Ascending aorta (tissue), 2 donors: ENCODE measurements around the gene AGRP. TPM values are rescaled to one million over a fixed set of nuclear protein-coding genes. Genes with fewer than 3 reads are reported as not detected.

Experiments
- DNase-seq, 2 donors: peaks; one replicate each; pipeline ENCODE4 v3.0.0-alpha.2; 2019; ENCODE audit warnings: low spot score in 2 of 2
- H3K27ac ChIP-seq, 2 donors: fragments of 200-600 bp; sonication (generic); one replicate each; pipeline ENCODE4 v1.5.1; 2016 to 2017; ENCODE audit warnings: mild to moderate bottlenecking in 1 of 2
- H3K27me3 ChIP-seq: fragments of 200-600 bp; sonication (generic); one replicate; pipeline ENCODE4 v1.5.1; 2017
- H3K36me3 ChIP-seq, 2 donors: fragments of 200-600 bp; sonication (generic); one replicate each; pipeline ENCODE4 v1.5.1; 2016
- H3K4me1 ChIP-seq, 2 donors: fragments of 200-600 bp; sonication (generic); one replicate each; pipeline ENCODE4 v1.5.1; 2016 to 2017; ENCODE audit warnings: mild to moderate bottlenecking in 1 of 2
- H3K4me3 ChIP-seq, 2 donors: fragments of 200-600 bp; sonication (generic); one replicate each; pipeline ENCODE4 v1.5.1; 2016 to 2017; ENCODE audit warnings: mild to moderate bottlenecking in 1 of 2
- H3K9me3 ChIP-seq, 2 donors: fragments of 200-600 bp; sonication (generic); one replicate each; pipeline ENCODE4 v1.5.1; 2016
- CTCF ChIP-seq, 3 experiments: fragments of 200-600 bp in 2 of 3; fragments of 450-650 bp in 1 of 3; sonication (generic) in 2 of 3; IDR thresholded peaks; one replicate each; pipeline ENCODE4 v1.5.1; 2016 to 2019; ENCODE audit warnings: antibody characterized with exemption in 3 of 3, mild to moderate bottlenecking in 1 of 3, moderate library complexity in 1 of 3
- intact Hi-C: fragments of 100-400 bp; cut with DNase I; formaldehyde crosslinking; loops from one replicate; pipeline ENCODE4 v1.15.1; 2023
- total RNA-seq: library from RNA; depleted of rRNA; stranded (reverse); fragments of >200 nt; gene quantifications from one replicate; pipeline ENCODE4 v1.1.0, GENCODE V29; 2016

Gene AGRP
- total RNA-seq, 1 donor from 2014 or later: not detected

- TF ChIP-seq CTCF (IDR thresholded peaks at IDR 0.05): no peak
- no peak for DNase-seq
- H3K27me3 ChIP-seq: no peaks in the 10 kb centered on the region
- no peaks in the 10 kb centered on the region for H3K4me1 ChIP-seq
- no peak overlapping the region for H3K27ac ChIP-seq
- H3K9me3 ChIP-seq: no peaks in the 10 kb centered on the region
- no peak overlapping the region for H3K4me3 ChIP-seq
- intact Hi-C loops: no loop called here
- H3K36me3 ChIP-seq: no peaks in the 10 kb centered on the region
These were observed 25.7 kb upstream of the AGRP start for GRCh38 chr16:67509016-67509415.

- intact Hi-C loops: no loop called here
- no peak overlapping the region for H3K4me3 ChIP-seq
- no peaks in the 10 kb centered on the region for H3K27me3 ChIP-seq
- H3K36me3 ChIP-seq: no peaks in the 10 kb centered on the region
- DNase-seq: no peak
- H3K4me1 ChIP-seq: no peaks in the 10 kb centered on the region
- no peak overlapping the region for H3K27ac ChIP-seq
- TF ChIP-seq CTCF (IDR thresholded peaks at IDR 0.05): no peak
- H3K9me3 ChIP-seq: no peaks in the 10 kb centered on the region
These were observed 23.1 kb upstream of the AGRP start for GRCh38 chr16:67506468-67506867.

DNA sequence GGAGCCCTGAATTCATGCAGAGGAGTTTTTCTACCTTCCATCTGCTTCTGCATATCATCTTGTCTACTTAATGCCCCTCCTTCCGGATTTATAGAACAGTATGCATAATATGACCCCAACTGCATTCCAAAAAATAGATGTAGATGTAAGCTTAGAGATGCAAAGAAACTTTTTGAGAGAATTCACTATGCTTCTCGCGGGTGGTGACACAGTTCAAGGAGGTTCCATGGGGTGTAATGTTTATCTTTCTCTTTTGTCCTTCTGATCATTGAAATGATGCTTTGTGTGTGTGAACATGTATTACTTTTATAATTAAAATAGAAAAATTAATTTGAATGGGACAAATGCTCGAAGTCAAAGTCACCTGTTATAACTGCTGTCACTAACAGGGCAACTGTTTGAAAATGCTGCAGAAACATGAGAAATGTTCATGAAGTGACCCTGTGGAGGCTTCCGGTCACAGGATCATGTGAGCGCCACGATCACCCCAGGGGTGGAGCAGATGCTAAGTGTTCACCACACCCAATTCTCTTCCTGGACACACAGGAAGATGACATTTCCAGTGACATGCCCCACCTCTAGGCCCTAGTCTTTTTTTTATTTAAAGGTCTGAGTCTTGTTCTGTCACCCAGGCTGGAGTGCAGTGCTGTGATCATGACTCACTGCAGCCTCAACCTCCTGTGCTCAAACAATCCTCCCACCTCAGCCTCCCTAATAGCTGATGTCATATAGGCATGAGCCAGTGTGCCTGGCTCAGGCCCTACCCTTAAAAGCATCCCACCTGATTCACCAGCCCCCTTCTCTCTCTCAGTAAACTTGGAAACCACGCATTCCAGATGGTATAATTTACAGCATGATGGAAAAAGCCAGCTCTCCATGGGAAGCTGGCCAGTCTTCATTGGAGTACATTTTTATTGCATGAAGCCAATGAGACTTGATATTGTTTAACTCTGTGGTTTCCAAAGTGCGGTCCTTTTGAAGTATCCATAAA, 21.0 kb upstream of the AGRP start:
- Histone ChIP-seq H3K36me3 (no peaks in the 10 kb centered on the region), H3K27me3 (no peaks in the 10 kb centered on the region), H3K4me1 (no peaks in the 10 kb centered on the region), H3K4me3 (no peak overlapping the region), H3K9me3 (no peaks in the 10 kb centered on the region), H3K27ac (no peak overlapping the region)
- peak in 1 of 2 donors; percentile 39 for DNase-seq
- no peak for TF ChIP-seq CTCF (IDR thresholded peaks at IDR 0.05)
- intact Hi-C loops: no loop called here

- H3K4me3 ChIP-seq: no peak overlapping the region
- DNase-seq: no peak
- no peaks in the 10 kb centered on the region for H3K27me3 ChIP-seq
- H3K27ac ChIP-seq: no peak overlapping the region
- no peaks in the 10 kb centered on the region for H3K4me1 ChIP-seq
- TF ChIP-seq CTCF (IDR thresholded peaks at IDR 0.05): no peak
- no peaks in the 10 kb centered on the region for H3K36me3 ChIP-seq
- intact Hi-C loops: no loop called here
- no peaks in the 10 kb centered on the region for H3K9me3 ChIP-seq
These were observed 15.8 kb upstream of the AGRP start for GRCh38 chr16:67499106-67499505.

DNA sequence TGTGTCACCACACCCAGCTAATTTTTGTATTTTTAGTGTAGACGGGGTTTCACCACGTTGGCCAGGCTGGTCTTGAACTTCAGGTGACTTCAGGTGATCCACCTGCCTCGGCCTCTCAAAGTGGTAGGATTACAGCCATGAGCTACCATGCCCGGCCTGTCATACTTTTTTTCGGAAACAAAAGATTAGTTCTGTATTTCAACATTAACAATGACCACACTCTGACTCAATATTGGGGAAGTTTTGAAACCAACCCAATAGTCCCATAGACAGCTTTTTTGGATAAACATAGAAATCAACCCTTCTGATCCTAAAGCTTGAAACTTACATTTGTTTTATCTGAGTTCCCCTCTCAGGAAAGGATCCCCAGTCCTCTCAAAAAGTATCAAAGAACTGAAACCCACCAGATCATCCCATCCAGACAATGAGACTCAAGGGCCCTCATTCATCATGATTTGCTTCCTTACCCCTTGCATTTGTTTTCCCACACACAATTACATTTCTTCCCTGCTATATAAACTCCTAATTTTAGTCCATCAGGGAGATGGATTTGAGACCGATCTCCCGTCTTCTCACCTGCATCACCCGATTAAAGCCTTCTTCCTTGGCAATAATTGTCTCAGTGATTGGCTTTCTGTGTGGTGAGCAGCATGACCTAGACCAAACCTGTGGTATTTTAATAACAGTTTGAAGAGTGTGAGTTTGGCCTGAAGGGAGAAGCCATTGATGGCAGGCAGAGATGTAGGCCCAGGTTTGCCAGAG, 7.2 kb upstream of the AGRP start:
- Histone ChIP-seq H3K9me3 (no peaks in the 10 kb centered on the region), H3K4me1 (peaks cover 0 to 6% of the 10 kb centered on the region in 2 donors), H3K4me3 (no peak overlapping the region), H3K27me3 (no peaks in the 10 kb centered on the region), H3K36me3 (no peaks in the 10 kb centered on the region), H3K27ac (peak overlapping the region in 1 of 2 donors; percentile 42)
- TF ChIP-seq CTCF (IDR thresholded peaks at IDR 0.05): no peak
- intact Hi-C loops: no loop called here
- DNase-seq: no peak
